Natural killer cell (primary cell): ENCODE results near the gene MTPN. TPM values are rescaled to one million over a fixed set of nuclear protein-coding genes. Genes with fewer than 3 reads are reported as not detected.

Source experiments
- ATAC-seq, 3 donors: fragments of 150-1000 bp in 2 of 3; fragments of 200-7000 bp in 1 of 3; cut with Tn5 transposase; 1 replicate in 1 of 3; 2 replicates in 2 of 3; pipeline ENCODE4 v1.10.0; 2021; ENCODE audit warnings: mild to moderate bottlenecking in 2 of 3, moderate library complexity in 2 of 3
- DNase-seq, 2 donors: peaks; one replicate each; pipeline versions ENCODE4 v3.0.0 to v3.0.0-alpha.2; 2013 to 2021; ENCODE audit warnings: mixed read lengths in 1 of 2
- H3K27ac ChIP-seq: one replicate; pipeline ENCODE4 v1.5.1; 2013; ENCODE audit warnings: mild to moderate bottlenecking, low read length
- H3K27me3 ChIP-seq: one replicate; pipeline ENCODE4 v1.6.1; 2013; ENCODE audit warnings: low read length; ENCODE audit not compliant: control insufficient read depth, insufficient read depth
- H3K36me3 ChIP-seq: one replicate; pipeline ENCODE4 v1.6.1; 2013; ENCODE audit warnings: low read length; ENCODE audit not compliant: control insufficient read depth, insufficient read depth
- H3K4me1 ChIP-seq: one replicate; pipeline ENCODE4 v1.6.1; 2013; ENCODE audit warnings: low read length; ENCODE audit not compliant: control insufficient read depth, insufficient read depth
- H3K4me3 ChIP-seq: one replicate; pipeline ENCODE4 v1.5.1; 2013; ENCODE audit warnings: low read length
- H3K9me3 ChIP-seq: one replicate; pipeline ENCODE4 v1.6.1; 2013; ENCODE audit warnings: low read length; ENCODE audit not compliant: control insufficient read depth, insufficient read depth
- H3K27ac Mint-ChIP-seq, 2 donors: one replicate each; pipeline ENCODE4 v1.8.0; 2022; ENCODE audit warnings: mild to moderate bottlenecking in 2 of 2, mixed read lengths in 2 of 2, moderate library complexity in 1 of 2
- H3K27me3 Mint-ChIP-seq, 2 donors: one replicate each; pipeline ENCODE4 v1.8.0; 2022; ENCODE audit warnings: low read depth in 2 of 2, mixed read lengths in 2 of 2
- H3K36me3 Mint-ChIP-seq: one replicate; pipeline ENCODE4 v1.8.0; 2022; ENCODE audit warnings: mixed read lengths
- H3K4me1 Mint-ChIP-seq, 2 donors: one replicate each; pipeline ENCODE4 v1.8.0; 2022; ENCODE audit warnings: mixed read lengths in 2 of 2
- H3K4me3 Mint-ChIP-seq: one replicate; pipeline ENCODE4 v1.8.0; 2022; ENCODE audit warnings: mild to moderate bottlenecking, moderate library complexity, mixed read lengths
- H3K9me3 Mint-ChIP-seq, 2 donors: one replicate each; pipeline ENCODE4 v1.8.0; 2022; ENCODE audit warnings: mixed read lengths in 2 of 2
- CTCF ChIP-seq: fragments of 200-600 bp; IDR thresholded peaks from one replicate; pipeline ENCODE4 v1.8.0; 2022; ENCODE audit warnings: antibody characterized with exemption
- WGBS: methylation state at CpG from one replicate; pipeline ENCODE4 v1.1.7; 2013; ENCODE audit warnings: missing lambda C conversion rate; ENCODE audit not compliant: insufficient coverage; 5-methylcytosine and 5-hydroxymethylcytosine counted together
- intact Hi-C: fragments of 100-400 bp; cut with micrococcal nuclease; formaldehyde crosslinking; loops from one replicate; pipeline ENCODE4 v1.14.2; 2022
- total RNA-seq, 4 donors: library from RNA; stranded (reverse); fragments of 120-200 nt in 1 of 4; gene quantifications; one replicate each; pipeline versions ENCODE4 v1.2.3 to v1.2.4, GENCODE V29; 2013 to 2022

MTPN gene
- total RNA-seq, 3 donors from 2014 or later (not counting 1 experiment from before 2014, with no cell fraction given): 161 to 170 (median 165) TPM

GRCh38 chr7:136020556-136020955 lies 43.4 kb upstream of the MTPN start:
- intact Hi-C loops: no loop called here
- Mint-ChIP-seq H3K4me3 (no peak overlapping the region), H3K4me1 (no peaks in the 10 kb centered on the region), H3K27ac (no peak overlapping the region), H3K27me3 (peaks cover 0 to 6% of the 10 kb centered on the region in 2 donors), H3K36me3 (no peaks in the 10 kb centered on the region), H3K9me3 (no peaks in the 10 kb centered on the region)
- no peaks in the 10 kb centered on the region for H3K27me3 ChIP-seq
- no peak overlapping the region for H3K4me3 ChIP-seq
- WGBS: 58% methylated on average over 1 of the region's 1 CpG
- DNase-seq (no peak), ATAC-seq (no peak)
- no peak overlapping the region for H3K27ac ChIP-seq
- no peaks in the 10 kb centered on the region for H3K4me1 ChIP-seq
- no peaks in the 10 kb centered on the region for H3K9me3 ChIP-seq
- TF ChIP-seq CTCF: no peak
- H3K36me3 ChIP-seq: no peaks in the 10 kb centered on the region

- H3K27me3 Mint-ChIP-seq: peaks cover 9 to 24% of the 10 kb centered on the region in 2 donors
- no peak overlapping the region for H3K27ac Mint-ChIP-seq
- H3K9me3 Mint-ChIP-seq: no peaks in the 10 kb centered on the region
- DNase-seq: no peak
- TF ChIP-seq CTCF: no peak
- Histone ChIP-seq H3K36me3 (no peaks in the 10 kb centered on the region), H3K4me3 (no peak overlapping the region), H3K27ac (no peak overlapping the region), H3K4me1 (no peaks in the 10 kb centered on the region), H3K9me3 (no peaks in the 10 kb centered on the region), H3K27me3 (no peaks in the 10 kb centered on the region)
- no peak for ATAC-seq
- H3K36me3 Mint-ChIP-seq: no peaks in the 10 kb centered on the region
- H3K4me3 Mint-ChIP-seq: no peak overlapping the region
- H3K4me1 Mint-ChIP-seq: no peaks in the 10 kb centered on the region
- intact Hi-C loops: no loop called here
- WGBS: 93% methylated on average over 2 of the region's 2 CpGs
Measured at GRCh38 chr7:136018104-136018503, 40.9 kb upstream of the MTPN start.

GRCh38 chr7:136016649-136017395 lies 39.7 kb upstream of the MTPN start:
- H3K36me3 ChIP-seq: no peaks in the 10 kb centered on the region
- H3K27ac Mint-ChIP-seq: no peak overlapping the region
- H3K9me3 ChIP-seq: no peaks in the 10 kb centered on the region
- TF ChIP-seq CTCF: no peak
- no peak for ATAC-seq
- H3K36me3 Mint-ChIP-seq: no peaks in the 10 kb centered on the region
- no peaks in the 10 kb centered on the region for H3K4me1 ChIP-seq
- H3K27me3 Mint-ChIP-seq: peaks cover 16 to 34% of the 10 kb centered on the region in 2 donors
- DNase-seq: no peak
- intact Hi-C loops: no loop called here
- 73% methylated on average over 3 of the region's 5 CpGs for WGBS
- peaks cover 7% of the 10 kb centered on the region in 2 donors for H3K4me1 Mint-ChIP-seq
- H3K4me3 ChIP-seq: no peak overlapping the region
- H3K9me3 Mint-ChIP-seq: no peaks in the 10 kb centered on the region
- H3K4me3 Mint-ChIP-seq: no peak overlapping the region
- H3K27me3 ChIP-seq: no peaks in the 10 kb centered on the region
- no peak overlapping the region for H3K27ac ChIP-seq

- no CpG with 5 or more reads among the region's 1 CpG for WGBS
- H3K4me3 Mint-ChIP-seq: no peak overlapping the region
- H3K9me3 Mint-ChIP-seq: no peaks in the 10 kb centered on the region
- no peak for DNase-seq
- Histone ChIP-seq H3K9me3 (no peaks in the 10 kb centered on the region), H3K27me3 (no peaks in the 10 kb centered on the region), H3K27ac (no peak overlapping the region), H3K4me1 (no peaks in the 10 kb centered on the region), H3K4me3 (no peak overlapping the region), H3K36me3 (no peaks in the 10 kb centered on the region)
- H3K27ac Mint-ChIP-seq: no peak overlapping the region
- H3K36me3 Mint-ChIP-seq: no peaks in the 10 kb centered on the region
- no peak for ATAC-seq
- TF ChIP-seq CTCF: no peak
- H3K4me1 Mint-ChIP-seq: peaks cover 7% of the 10 kb centered on the region in 2 donors
- H3K27me3 Mint-ChIP-seq: peaks cover 19 to 44% of the 10 kb centered on the region in 2 donors
- intact Hi-C loops: no loop called here
Measured at GRCh38 chr7:136015638-136016037, 38.5 kb upstream of the MTPN start.
